NT2/D1 (cell line): ENCODE data around the gene LUC7L.
"Not testable (repeated sequence)": the region's sequence is repeated elsewhere in the genome, so short reads cannot be mapped to it uniquely, and the experiment has no call there.

ENCODE experiments used
- DNase-seq: peaks from one replicate; pipeline ENCODE4 v3.0.0-alpha.2; 2011; ENCODE audit warnings: low read depth, low spot score
- H3K27me3 ChIP-seq: 2 replicates; pipeline ENCODE4 v1.6.0; 2011; ENCODE audit warnings: mild to moderate bottlenecking; ENCODE audit not compliant: insufficient read length, insufficient read depth
- H3K36me3 ChIP-seq: 2 replicates; pipeline ENCODE4 v1.6.1; 2011; ENCODE audit warnings: mild to moderate bottlenecking, low read length, mixed read lengths; ENCODE audit not compliant: insufficient read depth, insufficient read length
- H3K4me1 ChIP-seq: 2 replicates; pipeline ENCODE4 v1.5.1; 2011; ENCODE audit not compliant: insufficient read depth, insufficient read length
- H3K4me3 ChIP-seq: 2 replicates; pipeline ENCODE4 v1.5.1; 2011; ENCODE audit warnings: low read depth; ENCODE audit not compliant: insufficient read length
- H3K9ac ChIP-seq: 2 replicates; pipeline ENCODE4 v1.6.0; 2011; ENCODE audit warnings: low read depth; ENCODE audit not compliant: insufficient read length
- H3K9me3 ChIP-seq: 2 replicates; pipeline ENCODE4 v1.5.1; 2011; ENCODE audit warnings: mild to moderate bottlenecking, low read length; ENCODE audit not compliant: insufficient read depth
- SUZ12 ChIP-seq: IDR thresholded peaks from 2 replicates; pipeline ENCODE4 v1.6.1; 2011; ENCODE audit not compliant: insufficient read length, insufficient read depth; ENCODE audit errors: extremely low read depth
- YY1 ChIP-seq: IDR thresholded peaks from 2 replicates; pipeline ENCODE4 v1.6.1; 2011; ENCODE audit not compliant: insufficient read length, insufficient read depth
- ZNF274 ChIP-seq: IDR thresholded peaks from 2 replicates; pipeline ENCODE4 v1.6.1; 2011; ENCODE audit warnings: mild to moderate bottlenecking, low read depth, low read length

The LUC7L gene

GRCh38 chr16:261031-261691, 31.9 kb upstream of the LUC7L start:
- no peaks in the 10 kb centered on the region for H3K27me3 ChIP-seq
- no peak for TF ChIP-seq YY1
- no peak for TF ChIP-seq ZNF274
- no peak overlapping the region for H3K9ac ChIP-seq
- H3K4me1 ChIP-seq = no peaks in the 10 kb centered on the region
- H3K36me3 ChIP-seq = peaks cover 76% of the 10 kb centered on the region
- H3K9me3 ChIP-seq = no peaks in the 10 kb centered on the region
- H3K4me3 ChIP-seq = no peak overlapping the region
- no peak for DNase-seq

GRCh38 chr16:260326-260725, 31.1 kb upstream of the LUC7L start:
- Histone ChIP-seq H3K27me3 (no peaks in the 10 kb centered on the region), H3K9ac (no peak overlapping the region), H3K36me3 (peaks cover 77% of the 10 kb centered on the region), H3K9me3 (no peaks in the 10 kb centered on the region), H3K4me3 (no peak overlapping the region), H3K4me1 (no peaks in the 10 kb centered on the region)
- DNase-seq = no peak
- TF ChIP-seq SUZ12 (no peak), YY1 (no peak), ZNF274 (no peak)

GRCh38 chr16:259814-260253, 30.6 kb upstream of the LUC7L start:
- Histone ChIP-seq H3K4me1 (no peaks in the 10 kb centered on the region), H3K9ac (no peak overlapping the region), H3K9me3 (no peaks in the 10 kb centered on the region), H3K27me3 (no peaks in the 10 kb centered on the region), H3K36me3 (peaks cover 76% of the 10 kb centered on the region), H3K4me3 (no peak overlapping the region)
- TF ChIP-seq YY1 (no peak), ZNF274 (no peak), SUZ12 (no peak)
- DNase-seq = no peak

DNA sequence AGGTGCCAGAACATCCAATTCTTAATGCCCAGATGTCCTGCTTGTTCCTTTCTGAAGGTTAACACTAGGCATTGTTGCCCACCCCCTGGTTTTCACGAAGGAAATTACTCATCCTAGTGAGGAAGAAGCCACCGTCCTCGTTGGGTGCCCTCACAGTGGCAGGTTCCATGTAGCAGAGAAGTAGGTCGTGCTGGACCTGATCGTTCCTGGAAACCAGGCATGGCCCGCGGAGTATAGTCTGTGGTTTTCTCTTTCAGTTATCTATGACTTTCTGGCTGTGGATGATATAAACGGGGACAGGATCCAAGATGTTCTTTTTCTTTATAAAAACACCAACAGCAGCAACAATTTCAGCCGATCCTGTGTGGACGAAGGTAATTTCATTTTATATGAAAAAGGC, 30.0 kb upstream of the LUC7L start:
- H3K9ac ChIP-seq = no peak overlapping the region
- no peaks in the 10 kb centered on the region for H3K9me3 ChIP-seq
- no peaks in the 10 kb centered on the region for H3K27me3 ChIP-seq
- H3K4me3 ChIP-seq = no peak overlapping the region
- no peak for TF ChIP-seq SUZ12
- no peak for TF ChIP-seq ZNF274
- no peak for TF ChIP-seq YY1
- peaks cover 76% of the 10 kb centered on the region for H3K36me3 ChIP-seq
- no peak for DNase-seq
- no peaks in the 10 kb centered on the region for H3K4me1 ChIP-seq

DNA sequence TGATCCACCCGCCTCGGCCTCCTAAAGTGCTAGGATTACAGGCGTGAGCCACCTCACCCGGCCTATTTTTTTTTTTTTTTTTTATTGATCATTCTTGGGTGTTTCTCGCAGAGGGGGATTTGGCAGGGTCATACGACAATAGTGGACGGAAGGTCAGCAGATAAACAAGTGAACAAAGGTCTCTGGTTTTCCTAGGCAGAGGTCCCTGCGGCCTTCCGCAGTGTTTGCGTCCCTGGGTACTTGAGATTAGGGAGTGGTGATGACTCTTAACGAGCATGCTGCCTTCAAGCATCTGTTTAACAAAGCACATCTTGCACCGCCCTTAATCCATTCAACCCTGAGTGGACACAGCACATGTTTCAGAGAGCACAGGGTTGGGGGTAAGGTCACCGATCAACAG, 28.8 kb upstream of the LUC7L start:
- peaks cover 72% of the 10 kb centered on the region for H3K36me3 ChIP-seq
- not testable (repeated sequence) for DNase-seq, H3K9ac ChIP-seq, H3K9me3 ChIP-seq, H3K4me3 ChIP-seq, H3K27me3 ChIP-seq, H3K4me1 ChIP-seq

DNA sequence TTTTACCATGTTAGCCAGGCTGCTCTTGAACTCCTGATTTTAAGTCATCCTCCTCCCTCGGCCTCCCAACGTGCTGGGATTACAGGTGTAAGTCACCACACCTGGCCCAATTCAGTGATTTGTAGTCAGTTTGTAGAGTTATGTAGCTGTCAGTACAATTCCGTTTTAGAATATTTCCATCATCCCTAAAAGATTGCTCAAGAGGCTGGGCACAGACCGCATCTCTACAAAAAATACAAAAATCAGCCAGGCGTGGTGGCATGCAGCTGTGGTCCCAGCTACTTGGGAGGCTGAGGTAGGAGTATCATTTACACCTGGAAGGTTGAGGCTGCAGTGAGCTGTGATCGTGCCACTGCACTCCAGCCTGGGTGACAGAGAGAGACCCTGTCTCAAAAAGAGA, 25.9 kb upstream of the LUC7L start:
- Histone ChIP-seq H3K4me1 (peaks cover 1% of the 10 kb centered on the region), H3K36me3 (peaks cover 61% of the 10 kb centered on the region), H3K9ac (no peak overlapping the region), H3K4me3 (no peak overlapping the region), H3K9me3 (no peaks in the 10 kb centered on the region), H3K27me3 (no peaks in the 10 kb centered on the region)
- TF ChIP-seq YY1 = no peak
- TF ChIP-seq ZNF274 = no peak
- no peak for TF ChIP-seq SUZ12
- no peak for DNase-seq

GRCh38 chr16:254461-254860, 25.2 kb upstream of the LUC7L start:
- H3K27me3 ChIP-seq = no peaks in the 10 kb centered on the region
- no peaks in the 10 kb centered on the region for H3K9me3 ChIP-seq
- no peak for DNase-seq
- H3K9ac ChIP-seq = no peak overlapping the region
- TF ChIP-seq YY1 (no peak), ZNF274 (no peak), SUZ12 (no peak)
- H3K4me3 ChIP-seq = no peak overlapping the region
- peaks cover 3% of the 10 kb centered on the region for H3K4me1 ChIP-seq
- H3K36me3 ChIP-seq = peaks cover 58% of the 10 kb centered on the region

- H3K36me3 ChIP-seq = peaks cover 53% of the 10 kb centered on the region
- H3K4me1 ChIP-seq = peaks cover 3% of the 10 kb centered on the region
- H3K9me3 ChIP-seq = no peaks in the 10 kb centered on the region
- H3K9ac ChIP-seq = no peak overlapping the region
- TF ChIP-seq YY1 (no peak), ZNF274 (no peak), SUZ12 (no peak)
- no peaks in the 10 kb centered on the region for H3K27me3 ChIP-seq
- DNase-seq = no peak
- H3K4me3 ChIP-seq = no peak overlapping the region
Measured at GRCh38 chr16:253833-254232, 24.6 kb upstream of the LUC7L start.
